SH-SY5Y (cell line): ENCODE data around the gene BTNL9.

Experiments used
- GATA2 ChIP-seq: IDR thresholded peaks from 2 replicates; pipeline ENCODE4 v1.6.1; 2011; ENCODE audit warnings: mild to moderate bottlenecking, low read depth, low read length
- GATA3 ChIP-seq: IDR thresholded peaks from 2 replicates; pipeline ENCODE4 v1.6.1; 2011; ENCODE audit warnings: low read depth, mild to moderate bottlenecking, low read length, moderate library complexity

DNA sequence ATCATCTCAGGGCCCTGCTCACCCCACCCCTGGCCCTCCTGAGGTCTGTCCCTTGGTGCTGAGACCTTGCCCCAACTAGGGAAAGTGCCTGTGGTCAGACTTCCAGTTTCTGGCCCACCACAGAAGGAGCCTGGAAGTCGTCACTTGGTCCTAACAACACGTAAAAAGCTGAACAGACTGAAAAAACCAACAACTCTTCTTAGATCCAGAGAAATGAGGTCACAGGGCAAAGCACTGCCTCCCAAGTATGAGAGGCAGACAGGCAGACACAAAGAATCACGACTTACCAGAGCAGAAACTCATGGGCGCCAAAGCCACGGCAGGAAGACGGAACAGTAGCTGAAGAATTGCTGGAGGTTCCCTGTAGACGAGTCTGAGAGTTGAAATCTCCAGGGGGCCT is 52.4 kb downstream of the BTNL9 start:
- TF ChIP-seq GATA2 (no peak), GATA3 (no peak)
